AG04450 (cell line): ENCODE data around the gene NHLRC4. TPM values are rescaled to one million over a fixed set of nuclear protein-coding genes. Genes with fewer than 3 reads are reported as not detected.

Experiments used
- CTCF ChIA-PET: fragments of 300-600, 350-600 bp; formaldehyde crosslinking; extraction: SDS; loops from one replicate; lab custom pipeline; 2022; ENCODE audit warnings: antibody characterized with exemption, inconsistent platforms; lab: Charles Lee
- POLR2A ChIA-PET: fragments of 350-600 bp; formaldehyde crosslinking; extraction: SDS; loops from one replicate; lab custom pipeline; 2021; ENCODE audit warnings: antibody characterized with exemption, inconsistent platforms; lab: Yijun Ruan, JAX
- DNase-seq: peaks from one replicate; pipeline ENCODE4 v3.0.0-alpha.2; 2011; ENCODE audit warnings: low read depth, low spot score
- H3K27ac ChIP-seq: one replicate; pipeline ENCODE4 v1.5.1; 2012; ENCODE audit warnings: low read depth, low read length, control low read depth
- H3K27me3 ChIP-seq: one replicate; pipeline ENCODE4 v1.6.0; 2012; ENCODE audit warnings: low read length; ENCODE audit not compliant: control insufficient read depth, insufficient read depth
- H3K4me3 ChIP-seq: 2 replicates; pipeline ENCODE4 v1.5.1; 2011; ENCODE audit warnings: mild to moderate bottlenecking, low read depth, low read length, control low read depth
- H3K9me3 ChIP-seq: 2 replicates; pipeline ENCODE4 v1.5.1; 2012; ENCODE audit warnings: low read length; ENCODE audit not compliant: control insufficient read depth, insufficient read depth
- polyA plus RNA-seq: library from polyadenylated mRNA; depleted of rRNA; stranded (reverse); fragments of >200 nt; gene quantifications from 2 replicates; pipeline ENCODE4 v1.2.3, GENCODE V29; 2011
- TF ChIP-seq, protein P1 (sequence below): IDR thresholded peaks from 2 replicates; pipeline ENCODE4 v1.5.1; 2011; ENCODE audit warnings: low read depth, low read length, control low read depth, inconsistent platforms

The NHLRC4 gene
- polyA plus RNA-seq, 1 experiment = 0.45 TPM

DNA sequence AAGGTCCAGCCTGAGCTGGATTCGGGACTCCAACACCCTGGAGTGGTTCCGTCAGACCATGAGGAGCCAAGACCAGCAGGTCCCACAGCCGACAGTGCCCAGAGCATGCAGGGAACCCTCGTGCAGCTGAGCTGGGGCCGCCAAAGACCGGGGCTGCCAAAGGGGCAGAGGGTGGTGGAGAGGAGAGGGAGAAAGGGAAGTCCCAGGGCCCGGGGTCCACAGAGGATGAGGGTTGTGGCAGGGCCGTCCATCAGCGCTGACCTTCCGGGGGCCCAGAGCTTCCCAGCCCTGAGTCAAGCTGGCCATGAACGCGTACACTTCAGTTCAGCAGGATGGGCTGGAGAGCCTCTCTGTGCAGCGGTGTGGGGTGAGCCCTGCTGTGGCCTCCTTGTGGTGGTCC, 46.0 kb upstream of the NHLRC4 start:
- Histone ChIP-seq H3K9me3 (no peaks in the 10 kb centered on the region; the same call in 1 of the 2 replicates), H3K4me3 (no peak overlapping the region), H3K27ac (no peak overlapping the region), H3K27me3 (no peaks in the 10 kb centered on the region)
- ChIA-PET CTCF (no interaction called here), POLR2A (no interaction called here)
- TF ChIP-seq, protein P1, sequence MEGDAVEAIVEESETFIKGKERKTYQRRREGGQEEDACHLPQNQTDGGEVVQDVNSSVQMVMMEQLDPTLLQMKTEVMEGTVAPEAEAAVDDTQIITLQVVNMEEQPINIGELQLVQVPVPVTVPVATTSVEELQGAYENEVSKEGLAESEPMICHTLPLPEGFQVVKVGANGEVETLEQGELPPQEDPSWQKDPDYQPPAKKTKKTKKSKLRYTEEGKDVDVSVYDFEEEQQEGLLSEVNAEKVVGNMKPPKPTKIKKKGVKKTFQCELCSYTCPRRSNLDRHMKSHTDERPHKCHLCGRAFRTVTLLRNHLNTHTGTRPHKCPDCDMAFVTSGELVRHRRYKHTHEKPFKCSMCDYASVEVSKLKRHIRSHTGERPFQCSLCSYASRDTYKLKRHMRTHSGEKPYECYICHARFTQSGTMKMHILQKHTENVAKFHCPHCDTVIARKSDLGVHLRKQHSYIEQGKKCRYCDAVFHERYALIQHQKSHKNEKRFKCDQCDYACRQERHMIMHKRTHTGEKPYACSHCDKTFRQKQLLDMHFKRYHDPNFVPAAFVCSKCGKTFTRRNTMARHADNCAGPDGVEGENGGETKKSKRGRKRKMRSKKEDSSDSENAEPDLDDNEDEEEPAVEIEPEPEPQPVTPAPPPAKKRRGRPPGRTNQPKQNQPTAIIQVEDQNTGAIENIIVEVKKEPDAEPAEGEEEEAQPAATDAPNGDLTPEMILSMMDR = no peak
- no peak for DNase-seq

DNA sequence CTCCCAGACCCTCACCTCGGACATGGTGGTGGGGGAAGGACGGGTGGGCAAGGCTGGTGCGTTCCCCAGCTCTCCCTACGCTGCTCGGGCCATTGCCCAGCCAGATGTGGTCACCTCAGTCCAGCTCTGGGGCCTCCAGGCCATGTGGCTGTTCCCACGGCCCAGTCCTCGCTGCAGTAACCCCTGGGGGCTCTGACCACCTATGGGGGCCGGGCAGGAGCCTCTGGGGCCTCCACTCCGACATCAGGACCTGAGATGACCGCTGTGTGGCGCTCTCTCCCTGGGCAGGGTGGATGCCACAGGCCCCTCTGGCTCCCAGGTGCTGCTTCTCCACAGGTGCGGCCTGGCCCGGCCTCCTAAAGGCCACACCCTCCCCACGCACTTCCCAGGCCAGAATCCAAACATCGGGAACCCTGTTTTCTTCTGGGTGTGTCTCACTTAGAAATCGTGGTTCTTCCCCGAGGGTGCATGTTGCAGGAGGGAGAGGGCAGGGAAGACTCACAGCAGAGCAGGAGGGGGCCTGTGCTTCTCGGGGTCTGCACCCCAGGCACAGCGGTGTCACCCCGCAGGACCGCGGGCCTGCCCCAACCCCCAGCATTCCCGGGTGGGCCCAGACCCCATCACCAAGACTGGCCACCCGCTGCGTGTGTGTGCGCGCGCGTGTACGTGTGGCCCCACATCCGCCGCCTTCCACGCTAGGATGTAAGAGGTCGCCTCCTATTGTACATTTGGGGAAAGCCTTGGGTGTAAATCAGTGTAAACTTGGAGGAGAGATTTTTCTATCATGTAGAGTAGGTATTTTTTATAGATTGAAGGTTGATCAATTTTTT, 45.2 kb upstream of the NHLRC4 start:
- POLR2A ChIA-PET = no interaction called here
- Histone ChIP-seq H3K9me3 (no peaks in the 10 kb centered on the region; the same call in 1 of the 2 replicates), H3K27me3 (no peaks in the 10 kb centered on the region), H3K4me3 (no peak overlapping the region), H3K27ac (no peak overlapping the region)
- TF ChIP-seq, protein P1 = no peak
- DNase-seq = no peak
- CTCF ChIA-PET = interaction anchor here (0.6 kb wide), 1 partner anchor 1290 kb away, joined by 3 read pairs; no protein-coding TSS in a partner anchor

DNA sequence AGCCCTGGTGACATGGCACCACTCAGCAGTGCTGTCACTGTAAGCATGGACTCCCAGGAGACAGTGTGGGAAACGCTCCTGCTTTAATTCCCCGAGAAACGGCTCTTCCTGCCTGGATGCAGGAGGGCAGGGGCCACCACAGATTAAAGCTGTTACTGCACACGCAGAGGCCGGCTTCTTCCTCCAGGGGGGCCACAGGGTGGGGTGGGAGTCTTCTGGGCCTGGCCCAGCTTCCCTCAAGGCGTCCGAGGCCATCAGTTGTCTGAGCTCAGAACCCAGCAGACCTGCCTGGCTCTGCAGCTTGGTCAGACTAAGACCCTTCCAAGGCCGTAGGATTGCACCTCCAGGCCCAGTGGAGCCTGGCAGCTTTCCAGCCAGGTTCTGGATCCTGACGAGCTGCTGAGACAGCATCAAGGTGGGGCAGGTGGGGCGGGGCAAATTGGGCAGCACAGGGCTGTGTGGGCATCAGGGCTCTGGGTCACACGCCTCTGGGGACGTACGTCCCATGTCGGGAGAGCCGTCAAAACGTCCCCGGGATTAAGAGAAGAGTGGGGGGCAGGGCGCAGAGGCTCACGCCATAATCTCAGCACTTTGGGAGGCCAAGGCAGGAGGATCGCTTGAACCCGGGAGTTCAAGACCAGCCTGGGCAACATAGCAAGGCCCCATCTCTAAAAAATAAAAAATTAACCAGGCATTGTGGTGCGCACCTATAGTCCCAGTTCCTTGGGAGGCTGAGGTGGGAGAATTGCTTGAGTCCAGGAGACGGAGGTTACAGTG, 44.3 kb upstream of the NHLRC4 start:
- TF ChIP-seq, protein P1 = no peak
- Histone ChIP-seq H3K9me3 (no peaks in the 10 kb centered on the region; the same call in 1 of the 2 replicates), H3K27me3 (no peaks in the 10 kb centered on the region), H3K4me3 (no peak overlapping the region), H3K27ac (no peak overlapping the region)
- ChIA-PET CTCF (interaction anchor here (0.6 kb wide), 1 partner anchor 1289 kb away, joined by 3 read pairs; no protein-coding TSS in a partner anchor), POLR2A (no interaction called here)
- DNase-seq = no peak

DNA sequence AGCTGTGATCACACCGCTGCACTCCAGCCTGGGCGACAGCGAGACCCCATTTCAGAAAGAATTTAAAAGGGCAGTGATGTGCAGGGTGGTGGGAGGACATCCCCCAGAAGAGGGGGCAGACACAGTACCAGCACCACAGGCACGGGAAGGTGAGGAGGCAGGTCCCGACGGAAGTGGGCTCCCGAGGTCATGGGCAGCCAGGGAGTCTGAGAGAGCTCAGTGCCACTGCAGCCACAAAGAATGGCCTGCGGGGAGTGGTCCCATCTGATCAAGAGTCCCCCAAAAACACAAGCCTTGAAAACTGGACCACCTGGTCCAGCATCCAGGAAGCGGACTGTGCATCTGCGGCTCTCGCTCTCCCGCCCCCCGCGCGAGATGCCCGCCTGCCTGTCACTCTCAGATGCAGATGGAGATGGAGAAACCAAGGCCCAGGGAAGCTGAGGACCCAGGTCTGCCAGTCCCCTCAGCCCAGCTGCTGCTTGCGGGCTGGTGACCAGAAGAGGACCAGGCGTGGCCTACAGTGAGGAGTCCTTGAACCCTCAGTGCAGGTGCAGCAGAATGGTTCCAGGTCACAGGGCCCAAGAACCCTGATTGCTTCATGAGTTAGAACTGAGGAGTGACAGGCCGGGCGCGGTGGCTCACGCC, 43.6 kb upstream of the NHLRC4 start:
- H3K4me3 ChIP-seq = no peak overlapping the region
- DNase-seq = no peak
- TF ChIP-seq, protein P1 = no peak
- CTCF ChIA-PET = no interaction called here
- peak overlapping the region; percentile 31 for H3K27ac ChIP-seq
- POLR2A ChIA-PET = no interaction called here
- H3K27me3 ChIP-seq = no peaks in the 10 kb centered on the region
- no peaks in the 10 kb centered on the region; the same call in 1 of the 2 replicates for H3K9me3 ChIP-seq
